Sigmoid colon (tissue), 3 donors: ENCODE measurements around the gene SLC39A2.

ENCODE experiments used
- POLR2A ChIP-seq, 2 donors: fragments of 450-650 bp; IDR thresholded peaks; one replicate each; pipeline ENCODE4 v1.6.1; 2016; ENCODE audit warnings: antibody characterized with exemption in 2 of 2, mild to moderate bottlenecking in 2 of 2, moderate library complexity in 2 of 2
- TF ChIP-seq, protein P1 (sequence below), 4 experiments: fragments of 450-650 bp in 3 of 4; fragments of 200-600 bp in 1 of 4; IDR thresholded peaks; one replicate each; pipeline ENCODE4 v1.5.1; 2016 to 2019; ENCODE audit warnings: antibody characterized with exemption in 4 of 4, mild to moderate bottlenecking in 3 of 4, moderate library complexity in 2 of 4

- no peak for TF ChIP-seq POLR2A (IDR thresholded peaks at IDR 0.05)
- TF ChIP-seq, protein P1, sequence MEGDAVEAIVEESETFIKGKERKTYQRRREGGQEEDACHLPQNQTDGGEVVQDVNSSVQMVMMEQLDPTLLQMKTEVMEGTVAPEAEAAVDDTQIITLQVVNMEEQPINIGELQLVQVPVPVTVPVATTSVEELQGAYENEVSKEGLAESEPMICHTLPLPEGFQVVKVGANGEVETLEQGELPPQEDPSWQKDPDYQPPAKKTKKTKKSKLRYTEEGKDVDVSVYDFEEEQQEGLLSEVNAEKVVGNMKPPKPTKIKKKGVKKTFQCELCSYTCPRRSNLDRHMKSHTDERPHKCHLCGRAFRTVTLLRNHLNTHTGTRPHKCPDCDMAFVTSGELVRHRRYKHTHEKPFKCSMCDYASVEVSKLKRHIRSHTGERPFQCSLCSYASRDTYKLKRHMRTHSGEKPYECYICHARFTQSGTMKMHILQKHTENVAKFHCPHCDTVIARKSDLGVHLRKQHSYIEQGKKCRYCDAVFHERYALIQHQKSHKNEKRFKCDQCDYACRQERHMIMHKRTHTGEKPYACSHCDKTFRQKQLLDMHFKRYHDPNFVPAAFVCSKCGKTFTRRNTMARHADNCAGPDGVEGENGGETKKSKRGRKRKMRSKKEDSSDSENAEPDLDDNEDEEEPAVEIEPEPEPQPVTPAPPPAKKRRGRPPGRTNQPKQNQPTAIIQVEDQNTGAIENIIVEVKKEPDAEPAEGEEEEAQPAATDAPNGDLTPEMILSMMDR (IDR thresholded peaks at IDR 0.05), result no peak
Measured at GRCh38 chr14:20970647-20970982, 28.5 kb upstream of the SLC39A2 start.
